Activated gamma-delta T cell treated with Interleukin-2 at 50 U/mL for 16 hours (primary cell): ENCODE data around the gene CRABP2.

Experiments used
- DNase-seq: peaks from one replicate; pipeline ENCODE4 v3.0.0-alpha.2; 2020

The CRABP2 gene

DNA sequence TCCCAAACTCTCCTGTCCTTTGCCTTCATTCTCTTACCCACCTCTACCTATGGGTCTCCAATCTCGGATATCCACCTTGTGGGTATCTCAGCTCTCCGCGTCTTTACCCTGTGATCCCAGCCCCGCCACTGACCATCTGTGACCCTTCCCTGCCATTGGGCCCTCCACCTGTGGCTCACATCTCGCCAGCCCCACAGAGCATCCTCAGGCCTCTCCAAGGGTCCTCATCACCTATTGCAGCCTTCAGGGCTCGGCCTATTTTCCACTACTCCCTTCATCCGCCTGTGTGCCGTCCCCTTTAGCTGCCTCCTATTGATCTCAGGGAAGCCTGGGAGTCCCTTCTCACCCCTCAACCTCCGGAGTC is 52.4 kb downstream of the CRABP2 start:
- DNase-seq = no peak

DNA sequence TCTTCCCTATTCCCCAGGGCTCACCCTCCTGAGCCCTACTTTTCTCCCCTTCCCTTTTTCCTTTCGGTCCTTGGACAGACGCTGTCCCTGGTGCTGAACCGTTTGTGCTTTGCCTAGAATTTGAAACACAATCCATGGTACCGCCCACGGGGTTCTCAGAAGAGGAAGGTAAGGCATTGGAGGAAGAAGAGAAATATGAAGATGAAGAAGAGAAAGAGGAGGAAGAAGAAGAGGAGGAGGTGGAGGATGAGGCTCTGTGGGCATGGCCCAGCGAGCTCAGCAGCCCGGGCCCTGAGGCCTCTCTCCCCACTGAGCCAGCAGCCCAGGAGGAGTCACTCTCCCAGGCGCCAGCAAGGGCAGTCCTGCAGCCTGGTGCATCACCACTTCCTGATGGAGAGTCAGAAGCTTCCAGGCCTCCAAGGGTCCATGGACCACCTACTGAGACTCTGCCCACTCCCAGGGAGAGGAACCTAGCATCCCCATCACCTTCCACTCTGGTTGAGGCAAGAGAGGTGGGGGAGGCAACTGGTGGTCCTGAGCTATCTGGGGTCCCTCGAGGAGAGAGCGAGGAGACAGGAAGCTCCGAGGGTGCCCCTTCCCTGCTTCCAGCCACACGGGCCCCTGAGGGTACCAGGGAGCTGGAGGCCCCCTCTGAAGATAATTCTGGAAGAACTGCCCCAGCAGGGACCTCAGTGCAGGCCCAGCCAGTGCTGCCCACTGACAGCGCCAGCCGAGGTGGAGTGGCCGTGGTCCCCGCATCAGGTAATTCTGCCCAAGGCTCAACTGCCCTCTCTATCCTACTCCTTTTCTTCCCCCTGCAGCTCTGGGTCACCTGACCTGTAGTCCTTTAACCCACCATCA is 53.0 kb downstream of the CRABP2 start:
- no peak for DNase-seq
